Neural cell (in vitro differentiated cells): ENCODE results near the gene NR2C1.

Experiments used
- CTCF ChIP-seq: fragments of 450-650 bp; IDR thresholded peaks from 2 replicates; pipeline ENCODE4 v1.5.1; 2014; ENCODE audit warnings: antibody characterized with exemption, mild to moderate bottlenecking, moderate library complexity; ENCODE audit not compliant: poor library complexity, severe bottlenecking
- POLR2AphosphoS5 ChIP-seq: IDR thresholded peaks from 2 replicates; pipeline ENCODE4 v1.6.1; 2012
- REST ChIP-seq: IDR thresholded peaks from 2 replicates; pipeline ENCODE4 v1.6.1; 2012; ENCODE audit warnings: borderline replicate concordance

- TF ChIP-seq POLR2AphosphoS5, result no peak
- TF ChIP-seq REST, result no peak
- TF ChIP-seq CTCF, result no peak
These were observed 3.0 kb downstream of the NR2C1 start for GRCh38 chr12:95070378-95070777.
